Jurkat, Clone E6-1 (cell line): ENCODE measurements around the gene DCANP1.

Source experiments
- DNase-seq: peaks from one replicate; pipeline ENCODE4 v3.0.0-alpha.2; 2011; ENCODE audit warnings: low read depth, low spot score
- H3K4me3 ChIP-seq: 2 replicates; pipeline ENCODE4 v1.5.1; 2011; ENCODE audit warnings: mild to moderate bottlenecking, low read length, control low read depth, moderate library complexity

Gene DCANP1

DNA sequence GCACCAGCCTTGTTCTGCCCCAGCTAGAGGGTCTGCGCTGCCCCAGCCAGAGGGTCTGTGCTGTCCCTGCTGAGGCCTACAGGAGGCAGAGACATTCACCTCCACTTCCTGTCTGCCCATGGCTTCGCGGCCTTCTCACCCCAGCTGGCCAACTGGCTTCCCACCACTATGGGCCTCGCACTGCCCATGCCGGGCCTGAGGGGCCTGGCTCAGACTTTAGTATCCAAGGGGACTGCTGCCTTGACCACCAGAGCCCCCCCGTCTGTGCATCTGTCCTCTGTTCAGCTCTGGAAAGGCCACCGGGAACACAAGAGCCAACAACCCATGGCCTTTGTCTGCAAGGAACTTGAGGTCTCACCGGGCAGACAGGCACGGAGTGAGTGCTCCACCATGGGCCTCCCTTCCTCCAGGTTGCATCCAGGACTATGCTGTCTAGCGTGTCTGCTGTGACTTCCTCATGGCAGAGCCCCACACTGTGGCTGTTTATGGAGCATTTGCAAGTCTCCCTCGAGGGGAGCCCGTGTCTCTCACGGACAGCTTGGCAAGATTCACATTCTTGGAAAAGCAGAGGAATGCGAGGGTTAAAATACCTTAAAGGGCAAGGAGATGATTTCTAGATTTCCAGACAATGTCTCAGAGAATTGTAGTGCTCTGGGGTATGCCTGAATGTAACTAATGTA is 1.7 kb downstream of the DCANP1 start:
- DNase-seq = no peak
- no peak overlapping the region for H3K4me3 ChIP-seq

DNA sequence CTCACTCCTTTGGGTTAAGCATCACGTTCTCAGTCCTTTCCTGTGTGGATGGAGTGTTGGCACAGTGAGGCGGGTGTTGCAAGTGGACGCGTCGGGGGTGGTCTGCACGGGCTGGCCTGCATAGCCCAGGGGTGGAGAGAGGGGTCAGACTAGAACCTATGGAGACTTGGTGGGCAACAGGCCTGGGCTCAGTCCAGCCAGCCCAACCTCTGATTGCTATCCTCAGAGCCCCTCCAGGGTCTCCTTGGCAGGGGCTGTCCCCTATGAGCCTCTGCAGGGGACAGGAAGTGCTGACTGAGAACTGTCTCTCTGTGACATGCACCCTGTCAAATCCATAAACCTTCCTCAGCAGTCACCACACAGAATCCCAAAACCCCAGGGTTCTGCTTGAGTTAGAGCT is 2.3 kb downstream of the DCANP1 start:
- no peak overlapping the region for H3K4me3 ChIP-seq
- DNase-seq = no peak

DNA sequence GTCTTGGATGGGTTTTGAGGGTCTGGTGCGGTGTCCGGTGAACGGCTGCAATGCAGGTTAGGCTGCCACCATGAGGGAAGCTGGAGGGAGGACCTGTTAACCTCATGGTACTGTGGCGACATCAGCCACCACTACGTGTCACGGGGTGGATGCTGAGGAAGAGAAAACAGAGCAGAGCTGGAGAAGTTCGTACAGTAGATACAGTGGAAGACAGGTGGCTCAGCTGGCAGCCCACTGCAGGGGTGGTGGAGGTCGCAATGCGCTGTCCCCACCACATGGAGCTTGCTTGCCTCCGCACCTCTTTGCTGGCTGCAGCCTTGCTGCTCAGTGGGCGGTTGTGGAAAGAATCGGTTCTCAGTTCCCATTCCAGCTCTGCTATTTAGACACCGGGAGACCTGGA is 2.8 kb downstream of the DCANP1 start:
- no peak overlapping the region for H3K4me3 ChIP-seq
- DNase-seq = no peak

DNA sequence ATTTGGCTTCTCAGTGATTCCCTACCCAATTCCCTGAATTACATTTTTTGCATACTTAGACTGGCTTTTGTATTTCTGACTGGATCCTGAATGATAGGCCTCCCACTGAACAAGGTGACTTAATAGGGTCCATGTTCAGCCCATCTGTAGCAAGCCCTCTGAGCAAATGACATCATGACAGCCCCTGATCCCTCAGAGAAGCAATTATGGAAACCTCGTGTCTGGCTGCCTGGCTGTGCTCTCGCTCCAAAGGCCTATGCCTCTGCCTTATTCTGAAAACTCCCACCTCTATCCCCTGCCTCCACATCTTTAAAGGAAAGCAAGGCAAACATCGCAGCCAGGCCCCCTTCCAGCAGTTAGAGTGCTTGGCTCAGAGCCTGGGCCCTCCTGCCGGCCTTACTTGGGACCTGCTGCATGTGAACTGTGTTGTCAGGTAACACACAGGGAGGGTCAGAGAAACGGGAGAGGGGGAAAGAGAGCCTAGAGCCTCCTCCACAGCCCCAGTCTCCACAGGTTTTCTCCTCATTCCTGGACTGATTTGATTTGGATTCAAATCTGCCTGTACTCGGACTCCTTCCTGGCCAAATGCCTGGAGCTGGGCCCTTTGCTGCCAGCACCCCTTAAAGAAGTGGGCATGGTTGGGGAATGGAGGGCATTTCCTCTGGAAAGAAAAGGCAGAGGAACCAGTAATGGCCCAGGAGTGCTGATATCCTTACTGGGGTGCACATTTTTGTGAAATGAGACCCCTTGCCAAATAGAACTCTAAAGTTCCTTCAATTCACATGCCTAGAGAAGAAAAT is 3.8 kb downstream of the DCANP1 start:
- H3K4me3 ChIP-seq = no peak overlapping the region
- DNase-seq = no peak

DNA sequence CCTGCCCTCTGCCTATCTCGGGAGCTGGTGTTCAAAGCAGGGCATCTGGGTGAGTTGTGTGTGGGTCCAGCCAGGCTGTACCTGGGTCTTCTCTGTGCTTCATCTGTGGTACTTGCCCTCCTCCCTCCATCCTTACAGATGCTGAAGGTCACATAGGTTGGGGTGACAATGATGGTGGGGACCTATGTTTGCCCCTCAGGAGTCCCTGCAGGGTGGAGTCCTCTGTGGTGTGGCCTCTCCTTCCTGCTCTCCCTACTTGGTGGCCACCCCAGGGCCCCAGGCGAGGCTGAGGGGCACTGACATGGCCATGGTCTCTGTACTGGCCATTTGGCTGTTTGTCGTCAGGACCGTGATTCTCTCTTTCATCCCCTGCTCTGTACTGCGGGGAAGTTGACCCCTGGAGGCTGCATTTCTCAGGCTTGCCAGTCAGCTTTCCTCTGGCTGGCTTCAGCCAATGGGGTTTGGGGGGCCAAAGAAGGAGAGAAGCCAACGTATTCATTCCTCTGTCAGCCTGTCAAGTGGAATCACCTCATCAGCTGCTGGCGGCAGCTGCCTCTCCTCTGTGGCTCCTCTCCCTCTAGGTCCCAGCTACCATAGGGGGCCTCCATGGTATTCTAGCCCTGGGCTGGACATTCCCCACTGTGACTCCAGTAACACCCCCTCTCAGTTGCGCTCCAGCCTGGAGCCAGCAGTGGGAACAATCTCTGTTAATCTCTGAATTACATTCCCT is 4.6 kb downstream of the DCANP1 start:
- no peak overlapping the region for H3K4me3 ChIP-seq
- DNase-seq = no peak

DNA sequence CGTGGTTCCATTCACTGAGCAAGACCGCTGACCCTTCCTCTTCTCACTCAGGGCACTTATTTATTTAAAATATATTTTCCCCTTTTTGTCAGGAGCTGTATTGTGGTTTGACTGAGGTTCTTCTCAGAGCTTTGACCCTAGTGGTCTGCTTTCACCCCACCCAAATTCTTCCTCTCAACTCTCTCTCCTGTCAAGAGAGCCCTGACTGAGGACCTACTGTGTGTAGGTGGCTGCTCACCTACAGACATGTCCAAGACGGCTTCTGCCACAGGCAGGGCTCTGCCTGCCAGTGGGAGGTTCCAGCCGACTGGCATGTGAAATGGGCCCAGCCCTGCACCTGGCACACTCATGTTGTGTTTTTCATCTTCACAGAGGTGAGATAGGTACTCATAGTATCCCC is 5.2 kb downstream of the DCANP1 start:
- H3K4me3 ChIP-seq = no peak overlapping the region
- no peak for DNase-seq

DNA sequence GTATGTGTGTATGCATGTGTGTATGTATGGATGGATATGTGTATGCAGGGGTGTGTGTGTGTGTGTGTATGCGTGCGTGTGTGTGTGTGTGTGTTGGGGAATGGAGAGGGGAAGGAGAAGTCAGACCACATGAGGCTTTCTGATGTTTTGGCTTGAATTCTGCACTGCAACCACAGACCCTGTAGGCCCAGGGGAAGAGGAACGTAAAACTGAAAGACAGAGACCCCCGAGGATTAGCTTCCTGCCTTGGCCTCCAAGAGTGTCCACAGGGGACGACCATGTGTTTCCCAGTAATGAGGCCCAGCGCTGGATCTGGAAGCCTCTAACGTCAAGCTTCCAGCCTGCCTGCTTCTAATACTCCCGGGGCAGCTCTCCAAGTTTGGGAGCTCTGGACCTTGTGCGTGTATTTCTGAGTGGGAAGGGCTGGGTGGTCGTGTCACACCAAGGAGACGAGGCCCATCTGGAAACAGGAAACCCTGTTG is 5.8 kb downstream of the DCANP1 start:
- no peak overlapping the region for H3K4me3 ChIP-seq
- no peak for DNase-seq

DNA sequence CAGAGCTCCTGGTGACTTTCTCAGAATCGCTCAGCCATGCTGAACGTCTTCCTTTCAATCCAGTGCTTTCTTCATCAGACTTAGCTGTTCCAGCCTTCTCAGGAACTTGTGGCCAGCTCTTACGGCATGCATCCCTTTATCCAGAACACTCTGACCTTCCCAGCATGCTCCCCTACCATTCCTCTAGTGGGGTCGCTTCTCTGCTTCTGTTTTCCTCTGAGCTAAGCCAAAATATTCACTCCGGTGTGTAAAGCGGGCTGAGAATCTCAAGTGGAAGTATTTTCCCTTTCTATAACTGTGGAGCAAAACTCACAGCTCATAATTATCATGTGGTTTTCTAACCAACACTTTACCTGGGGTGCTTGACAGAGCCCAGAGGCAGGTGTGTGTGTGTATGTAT is 6.2 kb downstream of the DCANP1 start:
- no peak overlapping the region for H3K4me3 ChIP-seq

DNA sequence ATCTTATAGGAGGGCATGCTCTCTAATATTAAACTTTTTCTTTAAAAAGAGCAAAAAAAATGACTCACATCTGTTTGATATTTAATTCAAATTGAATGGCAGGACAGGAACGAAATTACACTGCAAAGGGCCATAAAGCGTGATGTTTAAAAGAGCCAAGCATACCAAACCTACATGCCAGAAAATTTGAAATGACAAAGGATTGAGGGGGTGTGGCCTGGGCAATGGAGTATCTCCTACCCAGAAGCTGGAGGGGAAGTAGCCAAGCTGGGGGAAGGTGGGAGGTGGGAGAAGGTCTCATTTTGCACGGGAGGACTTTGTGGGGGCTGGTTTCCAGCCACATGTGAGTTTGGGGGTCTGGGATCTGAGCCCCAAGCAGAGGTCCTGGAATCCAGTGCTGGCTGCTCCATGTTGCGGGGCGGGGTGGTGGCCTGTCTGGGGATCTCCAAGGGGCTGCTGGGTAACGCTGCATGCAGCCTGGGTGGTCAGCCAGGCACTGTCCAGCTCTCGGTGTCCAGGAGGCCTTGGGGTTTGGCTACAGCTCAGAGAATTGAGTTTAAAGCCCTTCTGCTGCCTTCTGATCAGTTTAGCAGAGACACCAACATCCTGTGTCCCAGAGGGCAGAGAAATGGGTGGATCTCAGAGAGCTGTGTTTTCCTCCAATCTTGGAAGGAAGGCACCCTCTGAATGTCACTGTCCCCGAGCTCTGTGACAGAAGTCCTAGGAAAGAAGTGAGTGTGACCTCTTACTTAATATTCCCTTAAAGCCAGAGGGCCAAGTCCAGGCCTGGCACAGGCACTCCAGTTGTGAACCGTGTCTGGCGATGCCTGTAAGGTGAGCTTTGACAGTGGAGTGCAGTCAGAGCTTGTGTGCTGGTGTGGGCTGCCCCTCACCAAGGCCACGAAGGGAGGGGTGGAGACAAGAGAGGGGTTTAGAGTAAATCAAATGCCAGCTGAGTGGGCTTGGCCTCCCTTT is 7.6 kb downstream of the DCANP1 start:
- DNase-seq = no peak

More for the DNA sequence above, 6.2 kb downstream of the DCANP1 start:
- DNase-seq = no peak

DNA sequence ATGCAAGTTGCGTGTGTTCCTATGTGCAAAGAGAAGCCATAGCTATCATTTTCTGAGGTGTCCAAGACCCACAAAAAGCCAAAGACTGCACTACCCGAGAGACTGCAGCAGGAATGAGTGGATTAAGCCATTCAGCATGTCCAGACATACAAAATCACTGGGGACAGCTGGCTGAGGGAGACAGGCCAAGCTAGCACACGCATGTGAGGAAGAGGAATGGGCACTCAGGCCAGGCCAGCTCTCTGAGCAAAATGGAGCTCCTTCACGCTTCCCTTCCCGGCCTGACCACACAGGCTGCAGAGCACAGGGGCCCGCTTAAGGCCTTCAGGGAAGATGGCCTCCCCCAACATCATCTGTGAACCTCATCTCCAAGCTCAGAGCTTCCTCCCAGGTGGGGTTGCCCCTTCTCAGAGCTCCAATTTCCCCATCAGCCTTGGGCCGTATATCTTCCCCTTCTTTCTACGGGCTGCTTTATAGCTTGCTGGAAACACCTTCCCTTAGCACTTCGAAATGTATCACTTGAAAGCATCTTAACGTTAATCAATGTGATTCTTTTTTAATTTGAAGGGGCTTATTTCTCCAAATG is 8.4 kb downstream of the DCANP1 start:
- no peak overlapping the region for H3K4me3 ChIP-seq
- no peak for DNase-seq

More for the DNA sequence above, 7.6 kb downstream of the DCANP1 start:
- no peak overlapping the region for H3K4me3 ChIP-seq

DNA sequence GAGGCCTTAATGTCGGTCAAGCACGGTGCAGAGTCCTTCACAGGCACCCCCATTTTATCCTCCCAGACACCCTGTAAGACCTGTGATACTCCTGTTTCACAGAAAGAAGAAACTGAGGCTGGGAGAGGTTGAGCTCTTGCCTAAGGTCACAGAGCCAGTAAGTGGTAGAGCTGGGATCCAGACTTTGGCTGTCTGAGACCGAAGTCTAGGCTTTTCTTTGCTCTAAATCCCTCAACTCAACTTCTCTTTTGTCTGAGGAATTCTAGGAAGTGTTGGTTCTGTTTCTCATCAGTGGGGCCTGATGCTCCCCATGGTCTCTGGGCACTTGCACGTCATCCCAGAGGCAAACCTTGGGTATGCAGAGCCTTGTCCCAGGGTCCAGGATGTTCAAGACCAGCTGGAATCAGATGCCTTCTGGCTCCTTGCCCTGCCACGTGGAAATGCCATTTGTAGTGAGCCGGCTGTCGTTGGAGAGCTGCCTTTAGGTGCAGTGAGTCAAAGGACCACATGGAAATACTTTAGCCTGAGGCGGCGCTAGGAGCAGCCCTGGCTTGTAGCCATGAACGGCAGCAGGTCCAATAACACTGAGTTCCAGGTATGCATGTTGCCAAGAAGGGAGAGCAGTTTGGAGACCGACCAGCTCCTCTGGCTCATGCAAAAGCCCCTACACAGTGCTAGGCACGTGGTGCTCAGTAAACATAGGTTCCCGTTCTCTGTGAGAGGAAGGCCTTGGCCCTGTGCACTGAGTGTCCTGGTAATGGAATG is 9.2 kb downstream of the DCANP1 start:
- no peak for DNase-seq
- no peak overlapping the region for H3K4me3 ChIP-seq

DNA sequence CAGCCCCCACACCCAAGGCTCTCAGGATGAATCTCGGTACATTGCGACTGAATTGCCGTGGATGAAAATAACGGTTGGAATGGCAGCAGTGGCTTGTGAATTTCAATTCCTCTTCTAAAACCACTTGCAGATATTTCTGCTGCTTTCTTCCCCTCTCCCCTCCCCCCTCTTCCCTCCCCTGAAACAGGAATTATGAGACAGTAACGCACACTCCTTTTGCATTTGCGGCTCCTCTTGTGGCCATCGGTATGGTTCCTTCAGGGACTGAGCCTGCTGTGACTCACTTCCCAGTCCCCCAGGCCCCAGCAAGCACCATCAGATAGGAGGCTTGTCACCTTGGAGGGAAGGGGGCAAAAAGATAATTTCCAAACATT is 9.7 kb downstream of the DCANP1 start:
- no peak for DNase-seq
- H3K4me3 ChIP-seq = no peak overlapping the region

DNA sequence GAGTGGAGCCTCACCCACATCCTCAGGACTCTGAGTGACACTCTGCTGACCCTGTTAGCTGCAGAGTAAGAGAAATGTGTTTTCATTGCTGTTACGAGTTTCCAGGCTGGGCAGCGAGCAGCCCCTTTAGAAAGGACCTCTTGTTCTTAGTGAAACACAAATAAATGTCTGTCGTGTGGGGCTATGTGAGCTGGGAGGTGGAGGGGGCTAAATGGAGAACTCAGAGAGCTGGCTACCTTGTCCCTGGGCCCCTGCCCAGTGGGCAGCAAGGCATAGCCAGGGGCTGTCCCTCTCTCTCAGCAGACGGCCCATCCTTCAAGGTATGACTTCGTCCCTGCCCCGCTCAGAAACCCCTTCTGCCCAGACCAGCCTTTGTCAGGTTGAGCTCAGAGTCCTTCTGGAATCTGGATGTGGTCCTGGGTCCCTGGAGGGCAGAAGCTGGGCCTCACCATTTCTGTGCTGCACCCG is 10.2 kb downstream of the DCANP1 start:
- DNase-seq = no peak
- H3K4me3 ChIP-seq = no peak overlapping the region

DNA sequence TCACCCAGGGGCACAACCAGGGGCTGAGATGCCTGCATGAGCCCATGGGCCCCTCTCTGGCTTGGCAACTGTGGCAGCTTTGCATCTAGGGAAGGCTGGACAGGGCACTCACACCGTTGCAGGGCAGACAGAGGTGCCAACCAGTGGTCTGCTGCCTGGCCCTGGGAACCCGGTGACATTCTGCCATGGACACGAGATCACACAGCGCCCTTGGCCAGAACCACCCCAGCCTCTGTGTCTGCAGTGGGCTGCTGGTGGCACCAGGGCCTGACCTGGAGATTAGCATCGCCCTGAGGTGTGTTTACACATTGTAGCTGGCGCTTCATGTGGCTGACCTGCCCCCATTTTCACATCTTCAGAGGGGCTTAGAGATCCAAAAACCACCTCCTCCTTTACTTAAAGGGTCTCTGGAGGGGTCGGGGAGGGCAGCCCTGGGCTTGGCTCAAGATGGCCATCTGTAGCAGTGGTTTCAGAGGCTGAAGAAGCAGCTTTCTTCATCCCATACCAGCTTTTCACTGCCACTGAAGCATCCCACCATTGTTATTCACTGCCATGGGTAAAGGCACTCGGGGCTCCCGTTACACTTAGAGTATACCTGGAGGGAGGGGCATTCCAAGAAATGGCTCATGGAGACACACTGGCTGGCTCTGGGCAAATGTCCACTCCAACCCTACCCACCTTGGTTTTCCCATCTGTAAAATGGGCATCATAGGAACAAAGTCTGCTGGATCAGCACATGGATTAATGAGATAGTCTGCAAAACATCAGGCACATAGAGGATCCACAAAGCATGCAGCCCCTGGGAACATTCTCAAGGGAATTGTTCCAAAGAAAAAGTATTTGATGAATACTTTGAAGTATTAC is 11.4 kb downstream of the DCANP1 start:
- H3K4me3 ChIP-seq = no peak overlapping the region
- DNase-seq = no peak

DNA sequence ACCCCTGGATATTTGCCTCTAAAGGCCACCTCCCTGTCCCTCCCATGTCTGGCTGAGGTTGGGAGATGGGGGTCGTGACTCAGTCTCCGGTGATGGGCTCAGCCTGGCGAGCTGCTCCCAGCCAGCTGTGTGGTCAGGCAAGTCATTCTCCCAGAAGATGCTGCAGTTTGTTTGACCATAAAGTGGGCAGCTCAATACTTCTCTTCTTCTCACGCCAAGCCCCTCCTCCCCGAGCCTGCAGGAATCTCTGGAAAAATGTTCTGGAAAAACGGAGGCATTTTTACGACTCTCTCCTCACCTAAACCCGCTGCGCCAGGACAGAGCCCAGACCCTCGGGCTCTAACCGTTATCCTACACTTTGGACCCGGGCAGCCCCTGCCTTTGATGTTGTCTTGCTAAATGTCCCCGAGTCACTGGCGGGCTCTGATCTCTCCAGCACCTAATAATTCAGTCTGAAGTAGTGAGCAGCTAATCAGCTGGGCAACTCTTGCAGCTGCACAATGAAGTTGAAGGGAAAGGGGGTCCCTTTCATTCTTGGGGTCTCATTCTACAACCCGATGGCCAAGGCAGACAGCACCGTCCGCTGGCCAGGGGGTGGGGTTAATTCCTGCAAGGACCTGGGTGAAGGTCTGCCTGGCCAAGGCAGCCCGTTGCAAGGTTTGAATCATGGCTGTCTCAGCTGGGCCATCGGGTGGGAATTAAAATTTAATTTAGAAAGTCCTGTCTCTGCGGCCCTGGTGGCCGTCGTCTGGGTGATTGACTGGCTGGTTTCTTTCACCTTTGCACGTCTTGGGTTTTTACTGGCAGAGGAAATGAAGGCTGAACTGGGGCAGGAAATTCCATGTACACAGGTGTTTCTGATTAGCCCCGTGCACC is 12.3 kb downstream of the DCANP1 start:
- H3K4me3 ChIP-seq = no peak overlapping the region
- DNase-seq = no peak
